HG03045 (cell line): ENCODE measurements around the gene DNAJB12.
"Not testable (repeated sequence)": the region's sequence is repeated elsewhere in the genome, so short reads cannot be mapped to it uniquely, and the experiment has no call there.

ENCODE experiments used
- ATAC-seq: cut with Tn5 transposase; IDR thresholded peaks from one replicate; pipeline ENCODE4 v1.9.1; 2021; ENCODE audit warnings: mild to moderate bottlenecking, moderate library complexity; ENCODE audit not compliant: unreplicated experiment

The DNAJB12 gene

GRCh38 chr10:72316748-72317435, 37.8 kb downstream of the DNAJB12 start:
- no peak for ATAC-seq

- ATAC-seq = no peak
These were observed 38.4 kb downstream of the DNAJB12 start for GRCh38 chr10:72316386-72316700.

- ATAC-seq = no peak
These were observed 38.9 kb downstream of the DNAJB12 start for GRCh38 chr10:72315611-72316385.

GRCh38 chr10:72315054-72315453, 39.7 kb downstream of the DNAJB12 start:
- no peak for ATAC-seq

GRCh38 chr10:72314263-72314662, 40.5 kb downstream of the DNAJB12 start:
- ATAC-seq = no peak

GRCh38 chr10:72312865-72313391, 41.8 kb downstream of the DNAJB12 start:
- ATAC-seq = no peak

- no peak for ATAC-seq
These were observed 43.1 kb downstream of the DNAJB12 start for GRCh38 chr10:72311667-72312066.

GRCh38 chr10:72310636-72311035, 44.1 kb downstream of the DNAJB12 start:
- ATAC-seq = no peak

- no peak for ATAC-seq
These were observed 44.5 kb downstream of the DNAJB12 start for GRCh38 chr10:72310241-72310633.

GRCh38 chr10:72309290-72310240, 45.2 kb downstream of the DNAJB12 start:
- ATAC-seq = no peak

- no peak for ATAC-seq
These were observed 46.3 kb downstream of the DNAJB12 start for GRCh38 chr10:72308320-72308987.

GRCh38 chr10:72307711-72308110, 47.0 kb downstream of the DNAJB12 start:
- ATAC-seq = not testable (repeated sequence)

GRCh38 chr10:72306215-72306760, 48.4 kb downstream of the DNAJB12 start:
- ATAC-seq = no peak

GRCh38 chr10:72303424-72304128, 51.1 kb downstream of the DNAJB12 start:
- ATAC-seq = no peak

GRCh38 chr10:72298592-72299519, 55.9 kb downstream of the DNAJB12 start:
- ATAC-seq = no peak

- peak; percentile 82 for ATAC-seq
These were observed 56.7 kb downstream of the DNAJB12 start for GRCh38 chr10:72297805-72298591.

- peak; percentile 53 for ATAC-seq
These were observed 57.4 kb downstream of the DNAJB12 start for GRCh38 chr10:72297281-72297804.
